Liver (tissue), 9 donors: ENCODE results near the gene PIEZO1. TPM values are rescaled to one million over a fixed set of nuclear protein-coding genes. Genes with fewer than 3 reads are reported as not detected.

Source experiments
- DNase-seq: peaks from one replicate; pipeline ENCODE4 v3.0.0-alpha.2; 2017; ENCODE audit warnings: low spot score
- H3K27ac ChIP-seq, 2 donors: one replicate each; pipeline ENCODE4 v1.7.0; 2013; ENCODE audit warnings: inconsistent platforms in 2 of 2, low read length in 2 of 2, control low read depth in 1 of 2, low read depth in 1 of 2, mild to moderate bottlenecking in 1 of 2
- H3K27me3 ChIP-seq, 4 donors: one replicate each; pipeline versions ENCODE4 v1.6.1 to v1.7.0; 2013; ENCODE audit warnings: low read length in 3 of 4, inconsistent platforms in 1 of 4, mild to moderate bottlenecking in 1 of 4, moderate library complexity in 1 of 4; ENCODE audit not compliant: control insufficient read depth in 4 of 4, insufficient read depth in 4 of 4
- H3K36me3 ChIP-seq, 4 donors: one replicate each; pipeline versions ENCODE4 v1.6.1 to v1.7.0; 2013; ENCODE audit warnings: low read length in 3 of 4, mild to moderate bottlenecking in 3 of 4, low read depth in 1 of 4, moderate library complexity in 1 of 4; ENCODE audit not compliant: control insufficient read depth in 4 of 4, insufficient read depth in 3 of 4
- H3K4me1 ChIP-seq, 4 donors: one replicate each; pipeline versions ENCODE4 v1.6.1 to v1.7.0; 2013; ENCODE audit warnings: low read length in 3 of 4, mild to moderate bottlenecking in 3 of 4, moderate library complexity in 1 of 4; ENCODE audit not compliant: control insufficient read depth in 4 of 4, insufficient read depth in 4 of 4
- H3K4me3 ChIP-seq, 3 donors: one replicate each; pipeline versions ENCODE4 v1.6.1 to v1.7.0; 2013; ENCODE audit warnings: low read length in 3 of 3, control low read depth in 1 of 3, low read depth in 1 of 3, mild to moderate bottlenecking in 1 of 3
- H3K9ac ChIP-seq, 2 donors: one replicate each; pipeline ENCODE4 v1.7.0; 2013; ENCODE audit warnings: low read length in 2 of 2, mild to moderate bottlenecking in 2 of 2, moderate library complexity in 2 of 2, control low read depth in 1 of 2, low read depth in 1 of 2
- H3K9me3 ChIP-seq, 4 donors: one replicate each; pipeline versions ENCODE4 v1.6.1 to v1.7.0; 2013; ENCODE audit warnings: low read length in 3 of 4; ENCODE audit not compliant: control insufficient read depth in 4 of 4
- CTCF ChIP-seq: fragments of 150-350 bp; IDR thresholded peaks from 2 replicates; pipeline ENCODE4 v1.5.1; 2017; ENCODE audit warnings: improper control_type of control experiment, low read depth, low read length; ENCODE audit not compliant: missing input control
- EGR1 ChIP-seq, 2 donors: IDR thresholded peaks; 2 replicates each; pipeline ENCODE4 v1.6.1; 2016 to 2018; ENCODE audit warnings: antibody characterized with exemption in 2 of 2, low read depth in 2 of 2
- FOXA1 ChIP-seq: IDR thresholded peaks from 2 replicates; pipeline ENCODE4 v1.6.1; 2016; ENCODE audit warnings: antibody characterized with exemption
- FOXA2 ChIP-seq: IDR thresholded peaks from 2 replicates; pipeline ENCODE4 v1.6.1; 2016; ENCODE audit warnings: antibody characterized with exemption
- GABPA ChIP-seq, 2 donors: IDR thresholded peaks in 1 of 2; conservative IDR thresholded peaks in 1 of 2; 2 replicates each; pipeline ENCODE4 v1.6.1; 2016; ENCODE audit warnings: antibody characterized with exemption in 2 of 2, mild to moderate bottlenecking in 1 of 2, moderate library complexity in 1 of 2
- HNF4A ChIP-seq, 2 donors: conservative IDR thresholded peaks; 2 replicates each; pipeline ENCODE4 v1.6.1; 2016; ENCODE audit warnings: antibody characterized with exemption in 2 of 2, mild to moderate bottlenecking in 2 of 2
- HNF4G ChIP-seq: IDR thresholded peaks from 2 replicates; pipeline ENCODE4 v1.6.1; 2016; ENCODE audit warnings: antibody characterized with exemption
- JUND ChIP-seq, 2 donors: IDR thresholded peaks; 2 replicates each; pipeline ENCODE4 v1.6.1; 2016; ENCODE audit warnings: antibody characterized with exemption in 2 of 2
- MAX ChIP-seq: IDR thresholded peaks from 2 replicates; pipeline ENCODE4 v1.6.1; 2016; ENCODE audit warnings: antibody characterized with exemption
- NR2F2 ChIP-seq: IDR thresholded peaks from 2 replicates; pipeline ENCODE4 v1.6.1; 2016; ENCODE audit warnings: antibody characterized with exemption
- RAD21 ChIP-seq, 2 donors: IDR thresholded peaks; 2 replicates each; pipeline ENCODE4 v1.6.1; 2016; ENCODE audit warnings: antibody characterized with exemption in 2 of 2, mild to moderate bottlenecking in 2 of 2
- REST ChIP-seq: IDR thresholded peaks from 2 replicates; pipeline ENCODE4 v1.6.1; 2016; ENCODE audit warnings: antibody characterized with exemption, mild to moderate bottlenecking
- RXRA ChIP-seq, 2 donors: IDR thresholded peaks; 2 replicates each; pipeline ENCODE4 v1.6.1; 2017 to 2018; ENCODE audit warnings: antibody characterized with exemption in 2 of 2, mild to moderate bottlenecking in 1 of 2
- SP1 ChIP-seq: IDR thresholded peaks from 2 replicates; pipeline ENCODE4 v1.6.1; 2018; ENCODE audit warnings: antibody characterized with exemption, mild to moderate bottlenecking
- TAF1 ChIP-seq: conservative IDR thresholded peaks from 2 replicates; pipeline ENCODE4 v1.6.1; 2016; ENCODE audit warnings: antibody characterized with exemption, mild to moderate bottlenecking
- YY1 ChIP-seq: IDR thresholded peaks from 2 replicates; pipeline ENCODE4 v1.6.1; 2016; ENCODE audit warnings: antibody characterized with exemption, mild to moderate bottlenecking
- ZBTB33 ChIP-seq: IDR thresholded peaks from 2 replicates; pipeline ENCODE4 v1.6.1; 2016; ENCODE audit warnings: antibody characterized with exemption
- WGBS: extraction: QIAGEN DNeasy Blood & Tissue Kit; methylation state at CpG from one replicate; pipeline ENCODE4 v1.1.7; 2013; 5-methylcytosine and 5-hydroxymethylcytosine counted together
- polyA plus RNA-seq, 2 donors: library from polyadenylated mRNA; stranded (reverse) in 1 of 2; unstranded in 1 of 2; fragments of 200-250 nt in 1 of 2; fragments of >200 nt in 1 of 2; fragmentation: Nextera tagmentation in 1 of 2; extraction: Ambion mirVana in 1 of 2; gene quantifications; one replicate each; pipeline versions ENCODE4 v1.2.1 to v1.2.3, GENCODE V29; 2013 to 2015
- total RNA-seq, 2 donors: library from RNA; depleted of rRNA; stranded (reverse); fragments of >200 nt; gene quantifications; one replicate each; pipeline ENCODE4 v1.2.3, GENCODE V29; 2014
- donor health status: healthy.
- donor health status: healthy.
- donor health status: healthy.
- donor health status: healthy.
- donor health status: healthy.

PIEZO1 gene
- total and polyA plus RNA-seq, 4 donors = 15.3 to 74.7 (median 59.2) TPM

GRCh38 chr16:88798772-88799455, 13.9 kb upstream of the PIEZO1 start:
- Histone ChIP-seq H3K27me3 (no peaks in the 10 kb centered on the region), H3K9ac (no peak overlapping the region), H3K4me1 (peaks cover 0 to 11% (median 3%) of the 10 kb centered on the region in 4 donors), H3K4me3 (no peak overlapping the region), H3K36me3 (no peaks in the 10 kb centered on the region), H3K9me3 (no peaks in the 10 kb centered on the region), H3K27ac (no peak overlapping the region)
- DNase-seq = no peak
- TF ChIP-seq TAF1 = no peak
- TF ChIP-seq FOXA1 = no peak
- no peak for TF ChIP-seq FOXA2
- TF ChIP-seq RAD21 (IDR thresholded peaks at IDR 0.05) = no peak

GRCh38 chr16:88798073-88798472, 13.1 kb upstream of the PIEZO1 start:
- H3K27ac ChIP-seq = no peak overlapping the region
- DNase-seq = no peak
- TF ChIP-seq ZBTB33 (no peak), REST (no peak), YY1 (no peak), FOXA1 (no peak), EGR1 (IDR thresholded peaks at IDR 0.05; ENCODE audit: low read depth in 2 of 2) (no peak), RAD21 (IDR thresholded peaks at IDR 0.05) (no peak), SP1 (no peak), RXRA (IDR thresholded peaks at IDR 0.05) (no peak), FOXA2 (no peak), JUND (IDR thresholded peaks at IDR 0.05) (no peak), HNF4A (conservative IDR thresholded peaks at IDR 0.05) (no peak), MAX (no peak), GABPA (IDR thresholded peaks at IDR 0.05 in 1 of 2, conservative IDR thresholded peaks at IDR 0.05 in 1 of 2) (no peak), HNF4G (no peak), NR2F2 (no peak), CTCF (no peak)
- WGBS = 92% methylated on average over 4 of the region's 4 CpGs
- peaks cover 0 to 11% (median 2%) of the 10 kb centered on the region in 4 donors for H3K4me1 ChIP-seq
- no peak overlapping the region for H3K4me3 ChIP-seq
- H3K27me3 ChIP-seq = no peaks in the 10 kb centered on the region
- H3K9me3 ChIP-seq = no peaks in the 10 kb centered on the region
- H3K9ac ChIP-seq = no peak overlapping the region
- no peaks in the 10 kb centered on the region for H3K36me3 ChIP-seq
